ENCODE data around the gene ACADVL.

GRCh38 chr17:7249214-7249613, 29.5 kb downstream of the ACADVL start:
- TF ChIP-seq CTCF (IDR thresholded peaks at IDR 0.05) = no peak
- TF ChIP-seq POLR2A (IDR thresholded peaks at IDR 0.05; ENCODE audit: low read depth) = no peak

All from esophagus muscularis mucosa (tissue), 3 donors.